ENCODE measurements around the gene FMN1. TPM values are rescaled to one million over a fixed set of nuclear protein-coding genes. Genes with fewer than 3 reads are reported as not detected.

Gene FMN1
- total RNA-seq, 2 experiments from 2014 or later: 0.04 to 0.13 TPM

GRCh38 chr15:32722136-32722535 lies 472.4 kb downstream of the FMN1 start:
- ChIA-PET CTCF (no interaction called here), POLR2A (no interaction called here)

GRCh38 chr15:32721596-32721995 lies 472.9 kb downstream of the FMN1 start:
- ChIA-PET CTCF (no interaction called here), POLR2A (no interaction called here)

GRCh38 chr15:32718821-32719716 lies 475.4 kb downstream of the FMN1 start:
- POLR2A ChIA-PET: no interaction called here
- CTCF ChIA-PET: no interaction called here

GRCh38 chr15:32718227-32718820 lies 476.2 kb downstream of the FMN1 start:
- ChIA-PET CTCF (no interaction called here), POLR2A (no interaction called here)

GRCh38 chr15:32717426-32718226 lies 476.9 kb downstream of the FMN1 start, which contains the start of gene GREM1:
Gene GREM1 (plus strand): TSS chr15:32718004. CDS start chr15:32730691, 12,687 bp downstream.
- ChIA-PET CTCF (no interaction called here), POLR2A (no interaction called here)

GRCh38 chr15:32716915-32717425 lies 477.5 kb downstream of the FMN1 start:
- ChIA-PET POLR2A (no interaction called here), CTCF (no interaction called here)

GRCh38 chr15:32716216-32716914 lies 478.1 kb downstream of the FMN1 start:
- CTCF ChIA-PET: no interaction called here
- POLR2A ChIA-PET: no interaction called here

Other genes with a start within 250 kb of the FMN1 start
- gene RYR3, start 116.3 kb upstream of the FMN1 start, total RNA-seq: not detected

Data from activated CD8-positive, alpha-beta memory T cell treated with anti-CD3 and anti-CD28 coated beads for 36 hours (primary cell).